HepG2 (cell line): ENCODE results near the gene DUSP7. TPM values are rescaled to one million over a fixed set of nuclear protein-coding genes. Genes with fewer than 3 reads are reported as not detected.

ENCODE experiments used
- HCFC1 ChIP-seq: fragments of 150-350 bp; IDR thresholded peaks from 2 replicates; pipeline ENCODE4 v1.6.1; 2014; ENCODE audit warnings: low read depth, low read length
- HIC2 ChIP-seq: sonication (generic); formaldehyde crosslinking; IDR thresholded peaks from 2 replicates; pipeline ENCODE4 v1.9.0; 2022; ENCODE audit warnings: low read depth, missing genetic modification reagents
- JUND ChIP-seq: sonication (generic); formaldehyde crosslinking; IDR thresholded peaks from 2 replicates; pipeline ENCODE4 v1.8.0; 2022; ENCODE audit warnings: mild to moderate bottlenecking, missing genetic modification reagents
- MEIS1 ChIP-seq: sonication (generic); formaldehyde crosslinking; IDR thresholded peaks from 2 replicates; pipeline ENCODE4 v1.9.0; 2021; ENCODE audit warnings: mild to moderate bottlenecking, missing genetic modification reagents, moderate library complexity, borderline replicate concordance
- NRL ChIP-seq: sonication (generic); formaldehyde crosslinking; IDR thresholded peaks from 2 replicates; pipeline ENCODE4 v1.5.0; 2020; ENCODE audit warnings: missing genetic modification reagents, mild to moderate bottlenecking, moderate library complexity, borderline replicate concordance
- SIX1 ChIP-seq: sonication (generic); formaldehyde crosslinking; IDR thresholded peaks from 2 replicates; pipeline ENCODE4 v1.4.0; 2020; ENCODE audit warnings: missing genetic modification reagents, borderline replicate concordance
- TBP ChIP-seq: sonication (generic); formaldehyde crosslinking; IDR thresholded peaks from 2 replicates; pipeline ENCODE4 v1.5.0; 2020; ENCODE audit warnings: missing genetic modification reagents
- TSC22D2 ChIP-seq: sonication (generic); formaldehyde crosslinking; IDR thresholded peaks from 2 replicates; pipeline ENCODE4 v1.5.1; 2020; ENCODE audit warnings: missing genetic modification reagents, mild to moderate bottlenecking, borderline replicate concordance
- ZBTB21 ChIP-seq: sonication (generic); formaldehyde crosslinking; IDR thresholded peaks from 2 replicates; pipeline ENCODE4 v1.4.0; 2020; ENCODE audit warnings: missing genetic modification reagents
- ZNF432 ChIP-seq: sonication (generic); formaldehyde crosslinking; IDR thresholded peaks from 2 replicates; pipeline ENCODE4 v1.5.0; 2020; ENCODE audit warnings: missing genetic modification reagents, mild to moderate bottlenecking, borderline replicate concordance
- ZNF484 ChIP-seq: sonication (generic); formaldehyde crosslinking; IDR thresholded peaks from 2 replicates; pipeline ENCODE4 v1.5.1; 2020; ENCODE audit warnings: mild to moderate bottlenecking, low read depth, missing genetic modification reagents, borderline replicate concordance
- ZNF646 ChIP-seq: sonication (generic); formaldehyde crosslinking; IDR thresholded peaks from 2 replicates; pipeline ENCODE4 v1.9.0; 2021; ENCODE audit warnings: mild to moderate bottlenecking, missing genetic modification reagents
- polyA plus RNA-seq, 8 experiments: library from polyadenylated mRNA; depleted of rRNA in 3 of 8; stranded (reverse) in 7 of 8; unstranded in 1 of 8; fragments of >200 nt; fragmentation: Illumina TruSeq in 4 of 8; extraction: Trizol in 4 of 8; gene quantifications; 2 replicates each; pipeline versions ENCODE4 v1.2.1 to v1.2.3, GENCODE V29; 2011 to 2016; ENCODE audit warnings: low read depth in 4 of 8, missing spikeins in 1 of 8, mixed read lengths in 1 of 8; ENCODE audit not compliant: insufficient read depth in 1 of 8
- total RNA-seq, 5 experiments: library from RNA; depleted of rRNA; stranded (reverse); fragments of >200 nt; fragmentation: Illumina TruSeq; extraction: Trizol; gene quantifications; 2 replicates each; pipeline ENCODE4 v1.2.3, GENCODE V29; 2016; ENCODE audit warnings: low read depth in 1 of 5
- TF ChIP-seq, protein P1 (sequence below): IDR thresholded peaks from 2 replicates; pipeline ENCODE4 v1.6.1; 2016; ENCODE audit warnings: low read depth, borderline replicate concordance
- TF ChIP-seq, protein P2 (sequence below): sonication (generic); formaldehyde crosslinking; IDR thresholded peaks from 2 replicates; pipeline ENCODE4 v1.4.0; 2020; ENCODE audit warnings: missing genetic modification reagents, borderline replicate concordance

DUSP7 gene
- total and polyA plus RNA-seq, 2 of the 13 experiments (the other 11 are each of a cell fraction or from before 2014, with no cell fraction given) = 6.6 to 8.8 TPM

DNA sequence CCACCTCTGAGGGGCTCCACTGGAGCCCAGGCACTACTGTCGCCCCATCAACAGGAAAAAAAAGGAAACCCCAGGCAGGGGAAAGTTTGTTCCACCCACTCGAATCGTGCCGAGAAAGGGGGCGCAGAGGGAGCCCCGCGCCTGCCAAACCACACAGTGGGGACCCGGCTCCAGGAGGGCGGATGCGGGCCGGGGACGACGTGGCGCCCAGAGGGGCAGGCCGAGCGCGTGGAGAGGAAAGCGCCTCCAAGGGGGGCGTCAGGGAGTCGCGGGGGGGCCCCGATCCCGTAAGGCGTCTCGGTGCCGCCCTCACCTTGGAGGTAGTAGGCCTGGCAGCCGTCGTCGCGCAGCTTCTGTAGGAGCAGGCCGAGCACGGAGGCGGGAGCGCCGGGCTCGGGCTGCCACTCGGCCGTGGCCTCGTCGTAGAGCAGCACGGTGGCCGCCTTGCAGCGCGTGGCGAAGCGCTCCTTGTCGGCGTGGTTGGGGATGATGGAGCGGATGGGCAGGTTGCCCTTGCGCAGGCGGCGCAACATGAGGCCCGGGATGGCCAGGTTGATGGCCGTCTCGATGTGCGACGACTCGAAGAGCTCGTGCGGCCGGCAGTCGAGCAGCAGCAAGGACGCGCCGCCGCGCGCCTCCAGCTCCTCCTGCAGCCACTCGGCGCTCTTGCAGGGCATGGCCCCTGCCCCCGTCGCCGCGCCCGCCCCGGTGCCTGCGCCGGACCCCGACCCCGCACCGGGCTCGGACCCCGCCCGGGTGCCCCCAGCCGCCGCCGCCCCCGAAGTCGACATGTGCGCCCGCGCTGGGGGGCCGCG is 627 bp downstream of the DUSP7 start (continued):
- TF ChIP-seq, protein P1, sequence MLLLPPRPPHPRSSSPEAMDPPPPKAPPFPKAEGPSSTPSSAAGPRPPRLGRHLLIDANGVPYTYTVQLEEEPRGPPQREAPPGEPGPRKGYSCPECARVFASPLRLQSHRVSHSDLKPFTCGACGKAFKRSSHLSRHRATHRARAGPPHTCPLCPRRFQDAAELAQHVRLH = peak; percentile 86; the same call in 1 of the 2 replicates
- TF ChIP-seq, protein P2, sequence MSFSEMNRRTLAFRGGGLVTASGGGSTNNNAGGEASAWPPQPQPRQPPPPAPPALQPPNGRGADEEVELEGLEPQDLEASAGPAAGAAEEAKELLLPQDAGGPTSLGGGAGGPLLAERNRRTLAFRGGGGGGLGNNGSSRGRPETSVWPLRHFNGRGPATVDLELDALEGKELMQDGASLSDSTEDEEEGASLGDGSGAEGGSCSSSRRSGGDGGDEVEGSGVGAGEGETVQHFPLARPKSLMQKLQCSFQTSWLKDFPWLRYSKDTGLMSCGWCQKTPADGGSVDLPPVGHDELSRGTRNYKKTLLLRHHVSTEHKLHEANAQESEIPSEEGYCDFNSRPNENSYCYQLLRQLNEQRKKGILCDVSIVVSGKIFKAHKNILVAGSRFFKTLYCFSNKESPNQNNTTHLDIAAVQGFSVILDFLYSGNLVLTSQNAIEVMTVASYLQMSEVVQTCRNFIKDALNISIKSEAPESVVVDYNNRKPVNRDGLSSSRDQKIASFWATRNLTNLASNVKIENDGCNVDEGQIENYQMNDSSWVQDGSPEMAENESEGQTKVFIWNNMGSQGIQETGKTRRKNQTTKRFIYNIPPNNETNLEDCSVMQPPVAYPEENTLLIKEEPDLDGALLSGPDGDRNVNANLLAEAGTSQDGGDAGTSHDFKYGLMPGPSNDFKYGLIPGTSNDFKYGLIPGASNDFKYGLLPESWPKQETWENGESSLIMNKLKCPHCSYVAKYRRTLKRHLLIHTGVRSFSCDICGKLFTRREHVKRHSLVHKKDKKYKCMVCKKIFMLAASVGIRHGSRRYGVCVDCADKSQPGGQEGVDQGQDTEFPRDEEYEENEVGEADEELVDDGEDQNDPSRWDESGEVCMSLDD = 0 out of 2 replicates have a peak, but pooled peaks have one; percentile 43
- no peak for TF ChIP-seq ZBTB21 (CRISPR knock-in tag)
- peak; percentile 66; the same call in 1 of the 2 replicates for TF ChIP-seq NRL
- peak; percentile 37; the same call in 1 of the 2 replicates for TF ChIP-seq TSC22D2 (CRISPR knock-in tag)
- TF ChIP-seq HCFC1 = no peak
- TF ChIP-seq MEIS1 = no peak
- 0 out of 2 replicates have a peak, but pooled peaks have one; percentile 20 for TF ChIP-seq ZNF646 (CRISPR knock-in tag)
- peak; percentile 62; the same call in 1 of the 2 replicates for TF ChIP-seq JUND
- no peak for TF ChIP-seq SIX1
- peak; percentile 44; the same call in 1 of the 2 replicates for TF ChIP-seq HIC2 (CRISPR knock-in tag)
- TF ChIP-seq ZNF484 (CRISPR knock-in tag) = 0 out of 2 replicates have a peak, but pooled peaks have one; percentile 51
- no peak for TF ChIP-seq ZNF432
- TF ChIP-seq TBP (CRISPR knock-in tag) = no peak
